GM19324 (cell line): Measurements from ENCODE around the gene JADE2.
"Not testable (repeated sequence)": the region's sequence is repeated elsewhere in the genome, so short reads cannot be mapped to it uniquely, and the experiment has no call there.

Source experiments
- ATAC-seq: cut with Tn5 transposase; IDR thresholded peaks from one replicate; pipeline ENCODE4 v1.9.1; 2021; ENCODE audit warnings: mild to moderate bottlenecking, moderate library complexity; ENCODE audit not compliant: unreplicated experiment, low FRiP score

Gene JADE2

DNA sequence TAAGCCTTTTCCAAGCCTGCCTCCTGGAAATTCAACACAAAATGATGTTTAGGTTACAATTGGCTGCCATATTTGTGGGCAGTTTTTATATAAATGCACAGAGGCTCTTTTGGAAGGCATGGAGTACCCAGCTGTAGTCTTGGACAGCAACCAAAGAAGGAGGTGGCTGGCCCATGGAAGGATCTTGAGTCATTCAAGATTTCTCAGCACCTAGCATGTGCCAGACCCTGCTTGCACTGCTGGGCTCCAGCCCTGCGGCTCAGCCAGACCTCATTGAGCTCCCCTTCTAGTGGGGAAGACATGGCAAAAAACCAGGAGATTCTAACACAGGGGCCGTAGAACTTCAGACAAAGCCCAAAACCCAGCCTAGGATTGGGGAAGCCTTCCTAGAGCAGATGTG is 22.1 kb downstream of the JADE2 start:
- no peak for ATAC-seq

DNA sequence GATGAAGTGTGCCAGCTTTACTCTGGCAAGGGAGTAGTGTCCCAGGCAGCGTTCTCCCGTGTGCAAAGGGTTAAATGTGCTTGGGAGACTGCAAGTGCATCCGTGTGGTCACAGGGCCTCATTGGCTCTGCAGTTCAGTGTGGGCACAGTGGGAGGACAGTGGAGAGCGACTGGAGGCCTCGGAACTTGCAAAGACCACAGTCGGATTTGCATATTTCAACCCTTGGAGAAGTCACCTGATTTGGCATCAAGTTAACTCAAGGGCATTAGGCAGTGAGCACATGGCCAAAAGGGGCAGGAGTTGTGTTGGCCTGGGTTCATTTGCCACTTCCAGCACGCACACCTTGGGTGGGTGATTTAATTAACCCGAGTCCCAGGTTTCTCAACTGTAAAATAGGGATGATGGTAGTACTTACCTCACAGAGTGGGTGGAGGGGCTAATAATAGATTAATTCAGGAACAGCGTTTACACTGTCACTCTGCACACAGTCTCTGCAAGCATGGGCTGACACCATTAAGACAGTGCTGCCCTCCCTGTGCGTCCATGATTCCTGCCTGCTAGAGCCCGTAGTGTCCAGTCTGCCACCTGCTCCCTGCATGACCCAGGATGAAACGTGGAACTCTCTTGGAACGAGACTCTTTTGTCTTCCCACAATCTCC is 22.7 kb downstream of the JADE2 start:
- no peak for ATAC-seq

DNA sequence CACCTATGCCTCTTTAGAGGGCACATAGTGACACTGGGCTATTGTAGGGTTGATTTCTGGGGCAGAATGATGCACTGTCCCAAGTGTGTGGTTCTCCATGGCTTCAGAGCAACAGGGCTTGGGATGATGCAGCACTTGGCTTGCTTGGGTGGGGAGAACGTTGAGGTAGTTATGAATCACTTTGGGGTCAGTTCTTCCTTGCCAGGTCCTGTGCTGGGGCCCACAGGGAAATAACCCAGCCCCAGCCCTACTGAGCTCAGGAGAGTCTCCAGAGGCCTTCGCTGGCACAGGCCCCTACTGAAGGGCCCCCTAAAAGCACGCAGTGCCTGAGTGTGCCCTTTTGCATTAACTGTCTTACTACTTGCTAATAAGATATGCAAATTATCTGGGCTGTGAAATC is 24.2 kb downstream of the JADE2 start:
- no peak for ATAC-seq

DNA sequence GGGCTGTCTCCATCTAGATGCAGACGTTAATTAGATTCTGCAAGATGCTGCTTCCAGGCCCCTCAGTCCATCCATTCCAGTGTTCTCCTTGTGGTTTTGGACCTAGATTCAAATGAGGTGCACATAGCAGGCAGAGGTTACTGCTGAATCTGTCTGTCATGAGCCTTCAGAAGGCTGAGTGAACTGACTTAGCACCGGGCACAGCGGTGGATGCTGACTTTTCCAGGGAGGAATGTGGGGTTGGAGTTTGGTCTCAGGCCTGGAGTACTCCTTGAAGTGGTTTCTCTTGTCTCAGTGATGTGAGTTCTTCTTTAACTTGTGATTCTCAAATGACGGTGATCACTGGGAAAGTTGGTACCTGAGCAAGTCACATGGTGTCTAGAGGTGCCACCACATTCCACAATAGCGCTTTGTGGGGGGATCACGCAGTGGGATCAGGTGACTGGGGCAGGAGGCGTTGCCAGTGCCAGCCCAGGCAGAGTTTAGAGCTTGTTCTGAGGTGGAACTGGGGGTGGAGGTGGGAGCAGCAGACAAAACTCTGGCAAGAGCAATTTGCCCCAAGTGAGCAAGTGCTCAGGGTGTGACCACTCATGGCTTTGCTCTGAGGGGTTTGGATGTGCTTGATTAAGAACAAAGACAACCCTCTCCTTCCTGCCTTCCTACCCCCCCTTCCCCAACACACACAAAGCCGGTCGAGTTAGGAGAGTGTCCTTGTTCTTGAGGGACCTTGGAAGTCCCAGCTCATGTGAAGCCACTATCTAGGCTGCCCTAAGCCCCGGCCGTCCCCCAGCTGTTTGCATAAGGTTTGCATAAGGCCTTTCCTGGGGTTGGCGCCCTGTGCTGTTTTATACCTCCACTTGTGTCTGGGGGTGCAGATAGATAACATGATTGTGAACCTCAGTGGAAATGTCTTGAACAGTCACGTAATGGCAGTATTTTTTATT is 25.1 kb downstream of the JADE2 start:
- ATAC-seq: no peak

DNA sequence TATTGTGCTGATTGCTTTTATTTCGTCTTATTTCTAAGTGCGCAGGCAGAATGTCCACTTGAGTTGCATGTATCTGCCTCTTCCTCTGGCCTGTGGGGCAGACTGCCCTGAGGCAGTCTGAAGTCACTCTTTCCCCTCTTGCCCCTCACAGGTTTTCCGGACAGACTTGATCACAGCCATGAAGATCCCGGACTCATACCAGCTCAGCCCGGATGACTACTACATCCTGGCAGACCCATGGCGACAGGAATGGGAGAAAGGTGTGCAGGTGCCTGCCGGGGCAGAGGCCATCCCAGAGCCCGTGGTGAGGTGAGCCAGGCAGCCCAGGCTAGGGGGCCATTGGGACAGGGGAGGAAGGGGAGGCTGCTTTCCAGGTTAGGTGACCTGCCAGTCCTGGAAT is 26.4 kb downstream of the JADE2 start:
- no peak for ATAC-seq

DNA sequence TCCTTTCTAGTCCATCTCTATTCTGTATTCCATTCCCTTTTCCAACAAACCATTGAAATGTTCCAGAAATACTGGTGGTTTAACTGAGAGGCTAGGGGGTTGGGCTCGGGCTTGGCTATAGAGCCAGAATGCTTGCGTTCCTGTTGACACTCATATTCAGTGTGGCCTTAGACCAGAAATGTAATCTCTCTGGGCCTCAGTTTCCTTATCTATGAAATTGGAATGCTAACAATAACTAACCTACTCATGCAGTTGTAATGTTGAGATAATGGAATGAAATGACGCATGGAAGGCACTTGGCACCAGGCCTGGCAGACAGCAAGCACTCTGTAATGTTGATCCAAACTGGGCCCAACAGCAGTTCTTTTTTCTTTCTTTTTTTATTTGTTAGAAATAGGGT is 26.8 kb downstream of the JADE2 start:
- ATAC-seq: no peak

DNA sequence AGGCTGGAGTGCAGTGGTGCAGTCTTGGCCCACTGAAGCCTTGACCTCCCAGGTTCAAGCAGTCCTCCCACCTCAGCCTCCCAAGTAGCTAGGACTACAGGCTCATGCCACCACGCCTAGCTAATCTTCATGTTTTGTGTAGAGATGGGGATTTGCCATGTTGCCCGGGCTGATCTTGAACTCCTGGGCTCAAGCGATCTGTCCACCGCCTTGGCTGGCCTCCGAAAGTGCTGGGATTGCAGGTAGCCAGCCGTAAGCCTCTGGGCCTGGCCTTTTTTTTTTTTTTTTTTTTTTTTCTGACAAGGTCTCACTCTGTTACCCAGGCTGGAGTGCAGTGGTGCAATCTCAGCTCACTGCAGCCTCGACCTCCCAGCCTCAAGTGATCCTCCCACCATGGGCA is 27.2 kb downstream of the JADE2 start:
- not testable (repeated sequence) for ATAC-seq

DNA sequence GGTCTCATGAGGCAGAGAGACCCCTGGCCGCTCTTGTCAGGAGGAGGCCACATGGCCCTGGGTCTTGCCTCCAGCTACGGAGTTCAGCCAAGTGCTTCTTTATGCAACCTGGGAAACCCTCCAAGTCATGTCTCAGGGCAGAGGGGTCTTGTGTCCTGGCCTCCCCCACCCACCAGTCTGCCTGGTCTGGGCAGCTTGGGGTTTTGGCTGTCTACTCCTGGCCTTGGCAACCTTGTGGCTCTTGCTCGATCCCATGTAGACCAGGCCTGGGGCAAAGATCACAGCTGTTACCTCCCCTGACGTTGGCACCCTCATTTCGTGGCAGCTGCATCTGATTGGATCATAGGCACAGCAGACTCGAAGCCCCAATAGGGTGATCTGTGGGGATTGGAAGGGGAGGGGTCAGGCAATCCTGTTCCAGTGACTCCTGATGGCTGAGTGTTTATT is 28.4 kb downstream of the JADE2 start:
- no peak for ATAC-seq

DNA sequence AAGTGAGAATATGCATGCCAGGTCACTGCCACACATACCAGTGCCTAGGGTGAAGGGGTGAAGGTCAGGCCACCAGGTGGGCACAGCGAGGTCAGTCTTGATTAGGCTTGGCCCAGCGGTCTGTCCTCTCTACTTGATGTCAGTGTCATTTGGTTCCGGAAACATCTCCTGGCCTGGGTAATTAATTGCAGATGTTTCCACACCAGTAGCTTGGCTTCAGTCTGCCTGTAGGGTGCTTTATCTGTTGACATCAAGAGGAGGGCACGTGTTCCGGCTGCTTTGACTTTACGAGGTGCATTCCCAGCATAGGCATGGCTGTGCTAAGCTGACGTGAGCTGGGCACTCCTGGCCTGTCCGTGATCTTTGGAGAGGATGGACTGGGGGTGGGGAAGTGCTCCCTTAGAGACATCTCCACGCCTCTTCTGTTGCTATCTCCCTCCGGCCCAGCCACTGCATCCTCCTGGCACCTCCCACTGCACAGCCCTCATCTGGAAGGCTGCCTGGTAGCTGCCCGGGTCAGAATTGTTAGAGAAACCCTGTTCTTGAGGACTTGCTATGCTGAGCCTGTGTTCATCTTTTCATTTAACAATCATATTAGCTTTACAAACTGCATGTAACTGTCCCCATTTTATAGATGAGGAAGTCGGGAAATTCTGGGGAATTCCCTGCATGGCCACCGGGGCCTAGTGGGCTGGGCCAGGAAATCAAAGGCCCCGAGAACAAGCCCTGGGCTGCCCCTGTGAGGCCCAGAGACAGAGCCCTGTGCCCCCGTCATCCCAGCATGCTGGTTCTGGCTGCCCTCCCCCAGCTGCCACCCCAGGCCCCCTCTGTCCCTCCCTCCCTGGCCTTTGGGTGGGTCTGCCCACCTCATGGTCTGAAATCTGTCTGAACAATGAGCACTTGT is 29.1 kb downstream of the JADE2 start:
- no peak for ATAC-seq

DNA sequence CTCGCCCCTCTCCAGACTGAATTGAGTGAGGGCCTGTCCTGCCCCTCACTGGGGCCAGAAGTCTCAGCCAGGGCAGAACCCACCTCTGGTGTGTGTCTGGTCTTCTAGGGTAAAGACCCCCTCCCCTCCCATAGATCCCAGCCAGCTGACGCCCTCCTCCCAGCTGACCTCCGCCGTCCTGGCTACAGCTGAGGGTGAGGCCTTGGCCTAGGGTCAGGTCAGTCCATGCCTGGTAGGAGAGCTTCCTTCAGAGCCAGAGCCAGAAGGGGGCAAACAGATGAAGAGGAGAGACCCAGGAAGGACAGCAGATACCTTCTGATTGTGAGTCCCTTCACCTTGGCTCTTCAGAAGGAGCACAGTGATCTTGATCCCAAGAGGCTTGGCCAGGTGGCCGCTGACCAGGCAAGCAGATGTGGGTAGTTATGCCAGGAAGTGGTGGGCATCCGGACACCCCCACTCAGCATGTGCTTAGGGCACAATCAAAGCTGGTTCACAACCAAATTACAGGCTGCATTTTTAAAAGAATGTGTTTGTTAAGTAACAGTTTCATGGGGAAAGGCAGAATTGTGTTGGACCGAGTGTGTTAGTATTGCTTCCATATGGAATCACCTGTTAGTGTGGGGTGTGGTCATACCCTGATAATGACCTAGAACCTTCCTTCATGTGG is 29.9 kb downstream of the JADE2 start:
- ATAC-seq: no peak

DNA sequence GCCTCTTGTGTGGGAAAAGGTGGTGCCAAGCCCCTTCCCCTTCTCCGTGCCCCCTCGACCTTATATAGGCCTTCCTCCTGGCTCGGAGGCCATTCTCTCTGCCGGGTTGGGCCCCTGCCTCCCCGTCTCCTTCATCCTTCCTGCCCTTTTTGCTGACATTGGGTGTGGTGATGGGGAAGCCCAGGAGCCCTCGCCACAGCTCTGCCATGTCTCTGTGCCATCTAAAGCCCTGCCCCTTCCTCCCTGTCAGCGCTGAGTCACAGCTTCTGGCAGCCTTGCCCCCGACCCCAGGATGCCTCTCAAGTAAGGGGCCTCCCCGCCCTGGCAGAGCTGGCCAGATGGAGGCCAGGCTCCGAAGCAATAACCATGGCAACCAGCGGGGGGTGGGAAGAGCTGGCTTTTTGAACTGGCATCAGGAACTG is 30.4 kb downstream of the JADE2 start:
- ATAC-seq: no peak

DNA sequence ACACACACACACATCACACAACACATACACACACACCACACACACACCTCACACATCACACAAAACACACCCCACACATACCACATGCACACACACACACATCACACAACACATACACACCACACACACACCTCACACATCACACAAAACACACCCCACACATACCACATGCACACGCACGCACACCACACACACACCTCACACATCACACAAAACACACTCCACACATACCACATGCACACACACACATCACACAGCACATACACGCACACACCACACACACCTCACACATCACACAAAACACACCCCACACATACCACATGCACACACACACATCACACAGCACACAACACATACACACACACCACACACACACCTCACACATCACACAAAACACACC is 31.1 kb downstream of the JADE2 start:
- not testable (repeated sequence) for ATAC-seq

DNA sequence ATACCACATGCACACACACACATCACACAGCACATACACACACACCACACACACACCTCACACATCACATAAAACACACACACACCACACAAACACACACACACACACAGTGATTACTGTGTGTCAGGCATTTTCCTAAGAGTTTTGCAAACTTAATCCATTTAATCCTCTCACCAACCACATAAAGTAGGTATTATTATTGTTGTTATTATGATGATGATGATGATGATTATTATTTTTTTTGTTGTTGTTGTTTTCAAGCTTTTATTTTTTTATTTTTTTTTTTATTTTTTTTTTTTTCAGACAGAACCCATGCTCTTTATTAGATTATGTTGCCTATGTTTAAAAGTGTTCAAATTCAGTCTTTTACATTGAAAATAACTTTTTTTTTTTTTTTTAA is 31.5 kb downstream of the JADE2 start:
- no peak for ATAC-seq

DNA sequence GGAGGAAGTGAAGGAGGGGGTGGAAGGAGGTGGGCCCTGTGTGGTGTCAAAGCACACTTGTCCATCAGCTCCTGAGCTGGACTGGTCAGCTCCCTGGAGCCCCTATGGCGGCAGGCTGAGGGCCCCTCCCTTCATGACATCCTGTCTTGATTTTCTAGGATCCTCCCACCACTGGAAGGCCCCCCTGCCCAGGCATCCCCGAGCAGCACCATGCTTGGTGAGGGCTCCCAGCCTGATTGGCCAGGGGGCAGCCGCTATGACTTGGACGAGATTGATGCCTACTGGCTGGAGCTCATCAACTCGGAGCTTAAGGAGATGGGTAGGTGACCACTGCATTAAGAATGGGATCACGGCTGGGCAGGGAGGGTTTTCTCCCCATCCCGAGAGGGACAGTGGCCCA is 34.2 kb downstream of the JADE2 start:
- ATAC-seq: no peak

DNA sequence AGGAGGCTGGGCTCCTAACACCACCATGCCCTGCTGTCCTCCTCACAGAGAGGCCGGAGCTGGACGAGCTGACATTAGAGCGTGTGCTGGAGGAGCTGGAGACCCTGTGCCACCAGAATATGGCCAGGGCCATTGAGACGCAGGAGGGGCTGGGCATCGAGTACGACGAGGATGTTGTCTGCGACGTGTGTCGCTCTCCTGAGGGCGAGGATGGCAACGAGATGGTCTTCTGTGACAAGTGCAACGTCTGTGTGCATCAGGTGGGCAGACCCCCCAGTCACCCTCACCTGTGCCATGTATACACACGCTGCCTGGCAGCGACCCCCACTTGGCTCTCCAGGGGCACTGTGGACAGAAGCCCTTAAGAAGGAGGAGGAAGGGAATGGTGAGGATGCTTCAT is 35.2 kb downstream of the JADE2 start:
- no peak for ATAC-seq

DNA sequence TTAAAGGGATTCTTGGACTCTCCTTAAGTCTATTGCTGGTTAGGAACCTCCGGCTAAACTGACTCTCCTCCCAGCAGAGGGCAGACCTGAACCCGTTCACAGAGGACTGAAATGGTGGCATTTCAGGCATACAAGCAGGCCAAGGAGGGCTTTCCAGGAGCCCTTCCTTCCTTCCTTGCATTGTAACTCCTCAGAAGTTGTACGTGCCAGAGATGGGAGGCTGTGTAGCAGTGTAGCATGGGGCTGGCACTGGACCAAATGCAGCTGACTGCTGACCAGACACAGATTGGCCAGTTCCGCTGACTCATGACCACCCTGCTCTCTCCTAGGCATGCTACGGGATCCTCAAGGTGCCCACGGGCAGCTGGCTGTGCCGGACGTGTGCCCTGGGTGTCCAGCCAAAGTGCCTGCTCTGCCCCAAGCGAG is 36.4 kb downstream of the JADE2 start:
- no peak for ATAC-seq

DNA sequence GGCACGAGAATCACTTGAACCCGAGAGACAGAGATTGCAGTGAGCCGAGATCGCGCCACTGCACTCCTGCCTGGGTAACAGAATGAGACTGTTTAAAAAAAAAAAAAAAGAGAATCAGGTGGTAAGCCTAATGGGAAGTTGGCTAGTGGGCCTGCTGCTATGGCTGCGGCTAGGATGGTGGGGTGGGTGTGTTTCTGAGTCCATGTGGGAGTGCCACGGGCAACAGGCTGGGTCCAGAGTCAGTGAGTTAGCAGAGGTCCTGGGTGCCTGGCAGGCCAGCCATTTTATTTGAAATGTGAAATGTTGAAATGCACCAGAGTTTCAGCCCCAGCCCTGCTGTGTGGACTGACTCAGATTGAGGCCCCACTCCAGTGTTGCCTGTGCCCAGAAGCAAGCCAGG is 37.8 kb downstream of the JADE2 start:
- ATAC-seq: no peak

DNA sequence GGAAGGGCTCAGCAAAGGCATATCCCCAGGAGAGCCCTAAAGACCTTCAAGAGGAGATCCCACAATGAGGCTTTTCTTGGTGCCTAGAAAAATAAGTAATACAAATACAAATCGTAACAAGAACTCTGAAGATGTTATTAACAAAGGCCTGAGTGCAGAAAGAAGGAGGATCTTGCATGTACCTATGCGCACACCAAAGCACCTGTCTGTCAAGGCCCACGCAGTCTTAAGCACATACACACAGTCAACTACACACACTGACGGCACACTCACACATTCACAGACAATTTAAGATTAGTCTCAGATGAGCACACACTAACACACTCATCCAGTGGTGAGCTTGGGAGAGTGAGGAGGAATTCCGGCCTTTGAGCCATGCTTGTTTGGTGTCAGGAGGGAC is 38.5 kb downstream of the JADE2 start:
- ATAC-seq: no peak

DNA sequence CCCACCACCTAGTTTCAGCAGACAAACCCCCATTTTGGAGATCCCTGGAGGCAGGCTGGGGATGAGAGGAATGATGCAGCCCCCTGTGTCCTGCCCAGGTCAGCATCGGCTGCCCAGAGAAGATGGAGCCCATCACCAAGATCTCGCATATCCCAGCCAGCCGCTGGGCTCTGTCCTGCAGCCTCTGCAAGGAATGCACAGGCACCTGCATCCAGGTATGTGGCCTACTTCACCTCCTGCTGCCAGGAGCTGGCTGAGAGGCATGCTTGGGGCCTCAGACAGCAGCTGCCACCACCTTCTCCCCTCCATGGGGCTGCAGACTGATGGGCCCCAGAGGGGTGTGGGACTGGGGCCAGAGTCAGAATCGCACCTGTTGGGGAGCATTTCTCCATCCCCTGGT is 38.9 kb downstream of the JADE2 start:
- ATAC-seq: no peak
